CD4-positive, alpha-beta T cell treated with Interleukin-6 at 100 ng/mL for 8 hours (primary cell): ENCODE data around the gene SCAF1.

ENCODE experiments used
- DNase-seq: peaks from one replicate; pipeline ENCODE4 v3.0.0-alpha.2; 2020; ENCODE audit warnings: mixed read lengths, low spot score

The SCAF1 gene

DNA sequence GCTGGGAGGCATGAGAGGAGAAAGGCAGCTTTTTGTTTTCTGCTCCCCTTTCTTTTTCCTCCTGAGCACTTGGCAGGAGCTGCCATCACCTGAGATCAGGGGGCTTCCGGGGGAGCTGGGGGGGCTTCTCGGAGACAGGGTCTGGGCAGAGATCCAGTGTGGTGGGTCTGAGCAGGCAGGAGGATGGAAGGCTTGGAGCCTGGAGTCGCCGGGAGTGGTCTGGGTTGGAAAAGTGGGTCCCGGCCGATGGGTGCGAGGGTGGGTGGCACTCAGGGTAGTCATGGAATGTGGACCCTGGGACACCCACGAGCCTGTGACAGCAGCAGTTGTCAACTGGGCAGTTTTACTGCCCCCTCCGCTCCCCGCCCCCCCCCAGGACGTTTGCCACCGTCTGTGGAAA, 45.1 kb downstream of the SCAF1 start:
- DNase-seq, result no peak

GRCh38 chr19:49687566-49688316, 45.7 kb downstream of the SCAF1 start:
- DNase-seq, result no peak

- no peak for DNase-seq
Measured at GRCh38 chr19:49688531-49689132, 46.6 kb downstream of the SCAF1 start.

DNA sequence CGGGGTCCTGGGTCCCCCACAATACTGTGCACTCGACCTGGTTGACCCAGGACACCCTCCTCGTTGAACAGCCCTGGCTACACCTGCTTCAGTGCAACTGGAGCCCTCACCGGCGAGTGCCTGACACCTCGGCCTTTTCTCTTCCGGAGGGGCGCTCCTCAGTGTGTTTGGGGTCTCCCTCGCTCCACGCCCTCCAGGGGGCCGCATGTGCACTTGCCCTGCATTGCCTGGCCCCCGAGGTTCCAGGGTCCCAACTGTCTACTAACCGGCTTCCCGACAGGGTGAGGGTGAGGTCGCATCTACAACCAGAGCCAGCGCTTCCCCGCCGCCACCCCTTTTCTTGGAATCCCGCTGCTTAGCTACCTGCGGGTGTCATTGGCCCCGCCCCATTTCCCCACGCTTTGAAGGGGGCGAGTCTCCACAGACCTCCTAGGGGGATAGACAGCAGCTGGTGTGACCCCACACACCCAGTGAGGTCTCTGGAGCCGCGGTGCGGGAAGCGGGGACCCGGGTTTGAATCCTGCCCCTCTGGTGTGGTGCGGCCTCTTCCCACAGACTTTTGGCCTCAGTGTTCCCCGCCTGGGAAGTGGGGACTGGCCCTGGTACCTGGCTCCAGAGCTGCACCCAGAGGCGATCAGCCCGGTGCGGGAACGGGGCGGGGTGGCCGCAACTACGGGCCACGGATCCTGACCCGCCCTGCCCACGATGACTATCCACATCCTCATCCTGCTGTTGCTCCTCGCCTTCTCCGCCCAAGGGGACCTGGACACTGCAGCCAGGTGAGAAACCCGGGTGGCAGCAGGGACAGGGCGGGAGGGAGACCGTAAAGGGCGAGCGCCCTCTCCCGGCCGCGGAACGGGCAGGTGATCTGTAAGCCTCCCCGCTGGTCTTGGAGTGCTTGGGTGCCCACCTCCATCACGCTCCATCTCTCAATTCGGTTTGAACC, 47.4 kb downstream of the SCAF1 start, which contains the start of gene ADM5:
TSS of gene ADM5 (plus strand) at position 462 of the 946 bp plus-strand sequence. CDS start at position 706, 244 bp downstream.
- peak; percentile 21 for DNase-seq

DNA sequence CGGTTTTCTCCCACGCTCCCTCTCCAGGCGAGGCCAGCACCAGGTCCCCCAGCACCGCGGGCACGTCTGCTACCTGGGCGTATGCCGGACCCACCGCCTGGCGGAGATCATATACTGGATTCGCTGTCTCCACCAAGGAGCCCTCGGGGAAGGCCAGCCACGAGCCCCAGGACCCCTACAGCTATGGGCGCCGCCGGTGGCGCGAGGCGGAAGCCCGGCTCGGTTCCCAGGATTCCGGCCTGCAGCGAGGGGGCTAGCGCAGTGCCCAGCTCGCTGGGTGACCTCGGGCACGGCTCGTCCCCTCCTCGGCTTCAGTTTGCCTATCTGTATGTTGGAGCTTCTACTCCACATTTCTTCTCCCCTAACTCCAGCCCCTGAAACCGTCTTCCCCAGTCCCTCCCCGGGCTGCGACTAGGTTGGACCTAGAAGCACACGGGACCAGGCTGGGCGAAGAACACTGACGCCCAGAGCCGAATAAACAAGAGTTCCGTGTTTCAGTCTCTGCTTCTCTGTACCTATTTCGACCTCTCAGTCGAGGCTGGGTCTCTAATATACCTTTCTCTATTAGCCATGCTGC, 48.2 kb downstream of the SCAF1 start:
- no peak for DNase-seq

GRCh38 chr19:49690656-49691242, 48.7 kb downstream of the SCAF1 start, which contains the start of gene CPT1C:
TSS of gene CPT1C (plus strand) at chr19:49691116. CDS start at chr19:49692253, 1,137 bp downstream.
- DNase-seq, result peak; percentile 52

GRCh38 chr19:49691243-49692146, 49.5 kb downstream of the SCAF1 start:
- DNase-seq, result peak; percentile 40

GRCh38 chr19:49692147-49692506, 50.1 kb downstream of the SCAF1 start:
- no peak for DNase-seq

GRCh38 chr19:49696115-49696514, 54.1 kb downstream of the SCAF1 start:
- no peak for DNase-seq

GRCh38 chr19:49696865-49697264, 54.9 kb downstream of the SCAF1 start:
- DNase-seq, result no peak

DNA sequence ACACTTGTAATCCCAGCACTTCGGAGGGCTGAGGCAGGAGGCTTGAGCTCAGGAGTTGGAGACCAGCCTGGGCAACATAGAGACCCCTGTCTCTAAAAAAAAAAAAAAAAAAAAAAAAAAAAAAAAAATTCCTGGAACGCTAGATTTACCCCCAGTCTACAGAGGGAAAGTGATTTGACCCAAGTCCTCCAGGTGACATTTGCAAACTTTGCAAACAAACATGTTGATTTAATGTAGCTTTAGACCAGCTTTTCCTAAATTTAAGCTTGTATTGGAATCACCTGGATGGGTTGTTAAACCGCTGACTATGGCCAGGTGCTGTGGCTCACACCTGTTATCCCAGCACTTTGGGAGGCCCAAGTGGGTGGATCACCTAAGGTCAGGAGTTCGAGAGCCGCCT, 57.4 kb downstream of the SCAF1 start:
- no peak for DNase-seq

GRCh38 chr19:49700563-49700962, 58.6 kb downstream of the SCAF1 start:
- no peak for DNase-seq

DNA sequence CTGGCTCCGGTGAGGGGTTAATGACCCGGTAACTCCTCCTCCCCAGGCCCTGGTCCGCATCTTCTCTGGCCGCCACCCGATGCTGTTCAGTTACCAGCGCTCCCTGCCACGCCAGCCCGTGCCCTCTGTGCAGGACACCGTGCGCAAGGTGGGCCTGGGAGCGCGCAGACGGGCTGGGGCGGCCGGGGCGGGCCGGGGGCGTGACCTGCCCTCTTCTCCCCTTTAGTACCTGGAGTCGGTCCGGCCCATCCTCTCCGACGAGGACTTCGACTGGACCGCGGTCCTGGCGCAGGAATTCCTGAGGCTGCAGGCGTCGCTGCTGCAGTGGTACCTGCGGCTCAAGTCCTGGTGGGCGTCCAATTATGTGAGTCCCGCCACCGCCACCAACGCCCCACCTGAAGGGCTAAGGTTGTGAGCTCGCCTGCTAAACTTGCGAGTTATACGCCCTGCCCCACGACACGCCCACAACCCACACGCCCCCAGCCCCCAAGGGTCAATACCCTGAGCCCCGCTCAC, 59.3 kb downstream of the SCAF1 start:
- no peak for DNase-seq

- DNase-seq, result no peak
Measured at GRCh38 chr19:49704888-49705642, 63.1 kb downstream of the SCAF1 start.

- DNase-seq, result no peak
Measured at GRCh38 chr19:49705919-49706318, 63.9 kb downstream of the SCAF1 start.
